Vagina (tissue), 2 donors: ENCODE data around the gene PRDM15.

Experiments
- POLR2A ChIP-seq, 2 donors: fragments of 450-650 bp; IDR thresholded peaks; one replicate each; pipeline ENCODE4 v1.6.1; 2017; ENCODE audit warnings: antibody characterized with exemption in 2 of 2, mild to moderate bottlenecking in 2 of 2, moderate library complexity in 2 of 2
- POLR2AphosphoS5 ChIP-seq, 2 donors: sonication (generic); formaldehyde crosslinking; IDR thresholded peaks; one replicate each; pipeline ENCODE4 v1.9.0; 2017; ENCODE audit warnings: antibody characterized with exemption in 2 of 2, mild to moderate bottlenecking in 2 of 2, low read depth in 1 of 2; ENCODE audit not compliant: insufficient read depth in 1 of 2
- TF ChIP-seq, protein P1 (sequence below), 3 experiments: fragments of 450-650 bp in 2 of 3; fragments of 200-600 bp in 1 of 3; sonication (generic) in 1 of 3; IDR thresholded peaks; one replicate each; pipeline ENCODE4 v1.5.1; 2017 to 2019; ENCODE audit warnings: antibody characterized with exemption in 3 of 3, mild to moderate bottlenecking in 2 of 3, moderate library complexity in 2 of 3

DNA sequence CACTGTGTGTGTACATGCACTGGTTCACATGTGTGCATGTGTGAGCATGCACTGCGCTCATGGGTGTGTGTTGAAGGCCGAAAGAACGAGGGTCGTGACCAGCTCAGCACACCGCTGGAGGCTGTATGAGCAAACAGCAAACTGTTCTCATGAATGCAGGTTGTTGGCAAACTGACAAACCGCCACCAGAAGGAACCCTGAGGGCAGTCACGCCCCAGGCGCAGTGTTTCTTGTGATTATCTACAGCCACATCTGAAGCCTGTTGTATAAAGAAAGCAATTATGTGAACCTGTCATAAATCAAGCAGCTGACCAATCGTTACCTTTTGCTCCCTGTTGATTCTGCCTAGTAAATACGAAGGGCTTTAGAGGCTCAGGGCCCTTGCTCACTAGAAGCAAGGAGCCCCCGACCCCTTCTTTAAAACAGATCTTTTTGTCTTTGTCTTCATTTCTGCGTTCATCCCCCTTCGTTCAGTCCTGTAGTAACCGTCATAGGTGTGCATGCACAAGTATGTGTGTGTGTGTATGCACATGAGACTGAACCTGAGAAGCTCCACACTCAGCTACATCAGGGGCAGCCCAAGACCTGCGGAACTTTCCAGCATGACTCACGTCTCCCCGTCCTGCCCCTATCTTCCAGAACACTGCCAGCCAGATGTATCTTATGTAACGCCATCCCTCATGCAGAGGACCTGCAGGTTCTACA lies 95.5 kb downstream of the PRDM15 start:
- TF ChIP-seq POLR2AphosphoS5 (IDR thresholded peaks at IDR 0.05; ENCODE audit: insufficient read depth in 1 of 2, low read depth in 1 of 2), result no peak
- TF ChIP-seq POLR2A (IDR thresholded peaks at IDR 0.05), result no peak
- TF ChIP-seq, protein P1, sequence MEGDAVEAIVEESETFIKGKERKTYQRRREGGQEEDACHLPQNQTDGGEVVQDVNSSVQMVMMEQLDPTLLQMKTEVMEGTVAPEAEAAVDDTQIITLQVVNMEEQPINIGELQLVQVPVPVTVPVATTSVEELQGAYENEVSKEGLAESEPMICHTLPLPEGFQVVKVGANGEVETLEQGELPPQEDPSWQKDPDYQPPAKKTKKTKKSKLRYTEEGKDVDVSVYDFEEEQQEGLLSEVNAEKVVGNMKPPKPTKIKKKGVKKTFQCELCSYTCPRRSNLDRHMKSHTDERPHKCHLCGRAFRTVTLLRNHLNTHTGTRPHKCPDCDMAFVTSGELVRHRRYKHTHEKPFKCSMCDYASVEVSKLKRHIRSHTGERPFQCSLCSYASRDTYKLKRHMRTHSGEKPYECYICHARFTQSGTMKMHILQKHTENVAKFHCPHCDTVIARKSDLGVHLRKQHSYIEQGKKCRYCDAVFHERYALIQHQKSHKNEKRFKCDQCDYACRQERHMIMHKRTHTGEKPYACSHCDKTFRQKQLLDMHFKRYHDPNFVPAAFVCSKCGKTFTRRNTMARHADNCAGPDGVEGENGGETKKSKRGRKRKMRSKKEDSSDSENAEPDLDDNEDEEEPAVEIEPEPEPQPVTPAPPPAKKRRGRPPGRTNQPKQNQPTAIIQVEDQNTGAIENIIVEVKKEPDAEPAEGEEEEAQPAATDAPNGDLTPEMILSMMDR (IDR thresholded peaks at IDR 0.05), result no peak
